ENCODE results near the gene ALMS1.

- TF ChIP-seq CTCF (IDR thresholded peaks at IDR 0.05; ENCODE audit: insufficient read depth, low read length, poor library complexity, severe bottlenecking) (no peak), EZH2phosphoT487 (conservative IDR thresholded peaks at IDR 0.05; ENCODE audit: low read length) (no peak)
Observed at GRCh38 chr2:73449404-73449803, 63.8 kb downstream of the ALMS1 start.
